Stimulated activated CD8-positive, alpha-beta memory T cell treated with anti-CD3 and anti-CD28 coated beads, Interleukin-15, amount 100 ng/mL, for 1 hour (primary cell): ENCODE measurements around the gene C3orf20.
A peak's percentile ranks its signal among the peaks of the same experiment; 100 is the strongest.

ENCODE experiments used
- DNase-seq: peaks from one replicate; pipeline ENCODE4 v3.0.0-alpha.2; 2020; ENCODE audit warnings: low read depth

C3orf20 gene

GRCh38 chr3:14674841-14675240, at the start of gene C3orf20:
Gene C3orf20 (plus strand): TSS chr3:14675141. CDS start chr3:14682714, 7,573 bp downstream.
- DNase-seq: no peak

DNA sequence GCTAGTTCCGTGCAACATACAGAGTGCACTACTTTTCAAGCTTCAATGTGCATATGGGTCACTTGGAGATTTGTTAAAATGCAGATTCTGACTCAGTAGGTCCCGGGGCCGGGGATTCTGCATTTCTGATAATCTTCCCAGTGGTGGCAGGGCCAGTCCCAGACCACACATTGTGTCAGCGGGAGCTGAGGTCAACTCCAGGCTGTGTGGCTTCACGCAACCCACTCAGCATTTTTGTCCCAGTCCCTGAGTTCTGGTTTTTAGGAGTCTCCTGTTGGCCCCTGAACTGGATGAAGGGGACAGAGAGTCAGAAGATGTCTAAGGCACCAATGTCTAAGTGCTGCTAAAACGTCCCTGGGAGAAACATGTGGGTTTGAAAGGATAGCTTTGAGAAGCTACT, 49.5 kb upstream of the C3orf20 start:
- no peak for DNase-seq

GRCh38 chr3:14627815-14628214, 47.1 kb upstream of the C3orf20 start:
- DNase-seq: no peak

GRCh38 chr3:14628406-14628805, 46.5 kb upstream of the C3orf20 start:
- DNase-seq: no peak

- no peak for DNase-seq
Measured at GRCh38 chr3:14630404-14631100, 44.4 kb upstream of the C3orf20 start.

GRCh38 chr3:14631101-14631497, 43.8 kb upstream of the C3orf20 start:
- no peak for DNase-seq

GRCh38 chr3:14631687-14632441, 43.1 kb upstream of the C3orf20 start:
- DNase-seq: no peak

- DNase-seq: no peak
Measured at GRCh38 chr3:14632442-14632930, 42.5 kb upstream of the C3orf20 start.

DNA sequence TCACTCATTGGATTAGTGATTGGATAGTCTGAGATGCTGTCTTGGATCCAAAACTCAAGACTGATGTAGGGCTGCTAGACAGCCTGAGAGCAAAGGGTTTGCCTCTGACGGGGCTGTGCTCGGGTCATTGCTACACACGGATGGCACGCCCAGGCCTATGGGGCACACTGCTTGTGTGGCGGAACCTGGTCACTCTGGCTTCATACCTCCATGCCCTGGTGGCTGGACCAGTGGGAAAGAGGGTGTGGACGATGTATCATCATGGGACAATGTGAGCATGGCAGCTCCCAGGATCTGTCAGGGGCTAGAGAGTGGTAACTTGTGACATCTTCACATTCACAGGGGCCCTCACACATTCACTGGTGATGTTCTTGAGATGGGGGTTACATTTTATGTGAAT, 41.5 kb upstream of the C3orf20 start:
- DNase-seq: no peak

GRCh38 chr3:14633819-14634424, 41.0 kb upstream of the C3orf20 start:
- DNase-seq: peak; percentile 24

DNA sequence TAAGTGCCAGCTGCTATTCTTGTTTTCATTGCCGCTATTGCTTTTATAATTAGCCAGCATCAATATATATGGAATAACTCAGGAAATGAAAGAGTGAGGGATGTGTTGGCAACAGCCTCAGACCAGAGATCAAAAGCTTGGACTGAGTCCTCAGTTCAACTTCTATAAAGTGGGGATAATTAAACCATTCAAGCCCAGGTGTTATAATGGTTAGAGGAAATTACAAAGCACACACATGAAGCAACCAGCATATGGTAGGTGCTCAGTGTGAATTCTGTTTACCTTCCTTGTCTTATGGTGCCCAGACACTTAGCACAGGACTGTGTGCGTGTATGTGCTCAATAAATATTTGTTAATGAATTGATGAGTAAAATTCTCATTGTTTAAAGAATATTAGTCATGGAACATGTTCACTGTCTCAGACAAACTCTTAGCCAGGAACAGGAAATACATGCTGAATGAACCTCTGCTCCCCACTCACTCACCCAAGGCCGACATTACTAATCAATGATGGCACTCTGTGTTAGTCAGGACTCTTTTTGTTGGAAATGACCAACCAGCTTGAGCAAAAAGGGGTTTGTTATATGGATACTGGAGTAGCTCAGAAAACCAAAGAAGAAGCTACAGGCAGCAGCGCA, 40.1 kb upstream of the C3orf20 start:
- no peak for DNase-seq

DNA sequence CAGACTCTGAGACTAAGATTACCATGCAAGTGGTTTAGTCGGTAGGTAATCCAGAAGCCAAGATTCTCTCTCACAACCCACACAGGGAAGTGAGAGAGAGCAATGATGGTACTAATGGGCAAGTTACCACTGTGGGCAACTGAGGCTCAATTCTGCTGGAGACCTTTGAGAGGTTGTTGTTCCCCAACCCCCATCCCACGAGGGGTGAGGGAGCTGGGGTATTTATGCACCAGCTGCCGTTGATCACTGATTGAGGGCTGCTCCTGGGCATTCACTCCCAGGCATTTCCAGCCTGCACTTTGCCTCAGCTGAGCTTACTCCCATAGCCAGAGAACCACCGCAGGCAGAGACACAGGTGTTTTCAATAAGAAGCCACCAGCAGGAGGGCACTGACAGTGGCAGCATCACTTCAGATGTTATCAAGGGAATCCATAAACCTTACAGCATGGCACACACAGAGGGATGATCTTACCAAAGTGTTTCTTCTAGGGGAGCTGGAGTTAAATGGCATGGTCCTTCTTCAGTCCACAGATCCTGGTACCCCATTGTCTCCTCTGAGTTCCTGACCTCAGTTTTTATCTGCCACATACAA, 38.3 kb upstream of the C3orf20 start:
- no peak for DNase-seq

- no peak for DNase-seq
Measured at GRCh38 chr3:14640157-14640562, 34.8 kb upstream of the C3orf20 start.

- no peak for DNase-seq
Measured at GRCh38 chr3:14640734-14641133, 34.2 kb upstream of the C3orf20 start.

GRCh38 chr3:14641346-14641745, 33.6 kb upstream of the C3orf20 start:
- no peak for DNase-seq

DNA sequence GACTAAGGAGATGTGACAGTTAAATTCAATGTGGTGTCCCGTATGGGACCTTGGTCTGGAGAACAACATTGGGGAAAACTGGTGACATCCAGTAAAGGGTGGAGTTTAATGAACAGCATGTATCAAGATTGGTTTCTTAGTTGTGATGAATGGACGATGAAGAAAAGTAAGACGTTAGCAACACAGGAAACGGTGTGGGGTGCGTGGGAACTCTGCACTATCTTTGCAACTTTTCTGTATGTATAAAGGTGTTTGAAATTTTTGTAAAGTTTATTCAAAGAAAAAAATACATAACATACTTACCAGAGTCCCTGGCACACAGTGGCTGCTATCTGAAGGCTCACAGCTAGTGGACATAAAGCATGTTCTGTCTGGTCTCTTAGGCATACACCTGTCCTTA, 29.5 kb upstream of the C3orf20 start:
- DNase-seq: no peak

DNA sequence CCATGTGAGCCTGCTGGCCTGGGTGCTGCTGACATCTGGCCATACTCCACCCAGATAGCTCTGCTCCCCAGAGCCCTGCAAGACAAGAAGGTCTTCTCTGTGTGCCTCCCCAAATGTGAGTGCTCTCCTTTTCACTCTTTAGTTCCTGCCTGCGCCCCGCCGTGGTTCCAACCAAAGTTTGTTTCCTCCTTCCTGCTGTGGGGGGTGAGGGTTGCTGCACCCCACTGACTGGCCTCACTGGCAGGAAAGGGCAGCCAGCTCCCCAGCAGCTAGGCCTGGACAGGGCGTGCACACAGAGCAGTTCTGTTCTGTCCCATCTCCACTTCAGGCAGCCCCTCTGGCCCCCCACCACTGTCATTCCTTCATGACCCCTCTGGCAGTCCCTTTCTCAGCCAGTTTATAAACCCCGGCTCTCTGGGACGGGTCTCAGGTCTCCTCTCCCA, 28.8 kb upstream of the C3orf20 start:
- DNase-seq: no peak

DNA sequence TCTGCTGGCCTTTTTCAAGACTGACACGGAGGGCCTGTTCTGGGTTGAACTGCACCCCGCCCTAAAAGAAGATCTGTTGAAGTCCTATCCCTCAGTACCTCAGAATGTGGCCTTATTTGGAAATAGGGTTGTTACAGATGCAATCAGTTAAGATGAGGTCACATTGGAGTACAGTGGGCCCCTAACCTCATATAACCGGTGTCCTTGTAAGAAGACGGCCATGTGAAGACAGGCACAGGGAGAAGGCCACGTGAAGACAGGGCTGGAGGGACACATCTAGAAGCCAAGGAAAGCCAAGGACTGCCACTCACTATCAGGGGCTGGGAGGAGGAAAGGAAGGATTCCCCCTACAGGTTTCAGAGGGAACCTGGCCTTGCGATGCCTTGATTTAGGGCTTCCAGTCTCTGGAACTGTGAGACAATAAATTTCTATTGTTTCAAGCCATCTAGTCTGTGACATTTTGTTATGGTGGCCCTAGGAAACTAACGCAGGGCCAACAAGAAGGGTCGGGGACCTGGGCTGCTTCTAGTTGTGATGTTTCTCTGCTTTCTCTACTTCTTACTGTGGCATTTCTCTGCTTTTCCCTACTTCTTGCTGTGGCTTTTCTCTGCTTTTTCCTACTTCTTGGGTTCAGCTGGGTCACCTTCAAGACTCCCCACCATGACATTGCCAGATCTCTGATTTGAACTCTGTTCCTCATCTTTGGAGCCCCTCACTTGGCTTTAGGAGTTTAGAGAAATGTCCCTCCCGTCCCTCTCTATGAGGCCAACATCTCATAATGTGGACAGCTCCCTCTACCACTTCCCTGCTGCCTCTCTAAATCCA, 28.1 kb upstream of the C3orf20 start:
- DNase-seq: no peak

DNA sequence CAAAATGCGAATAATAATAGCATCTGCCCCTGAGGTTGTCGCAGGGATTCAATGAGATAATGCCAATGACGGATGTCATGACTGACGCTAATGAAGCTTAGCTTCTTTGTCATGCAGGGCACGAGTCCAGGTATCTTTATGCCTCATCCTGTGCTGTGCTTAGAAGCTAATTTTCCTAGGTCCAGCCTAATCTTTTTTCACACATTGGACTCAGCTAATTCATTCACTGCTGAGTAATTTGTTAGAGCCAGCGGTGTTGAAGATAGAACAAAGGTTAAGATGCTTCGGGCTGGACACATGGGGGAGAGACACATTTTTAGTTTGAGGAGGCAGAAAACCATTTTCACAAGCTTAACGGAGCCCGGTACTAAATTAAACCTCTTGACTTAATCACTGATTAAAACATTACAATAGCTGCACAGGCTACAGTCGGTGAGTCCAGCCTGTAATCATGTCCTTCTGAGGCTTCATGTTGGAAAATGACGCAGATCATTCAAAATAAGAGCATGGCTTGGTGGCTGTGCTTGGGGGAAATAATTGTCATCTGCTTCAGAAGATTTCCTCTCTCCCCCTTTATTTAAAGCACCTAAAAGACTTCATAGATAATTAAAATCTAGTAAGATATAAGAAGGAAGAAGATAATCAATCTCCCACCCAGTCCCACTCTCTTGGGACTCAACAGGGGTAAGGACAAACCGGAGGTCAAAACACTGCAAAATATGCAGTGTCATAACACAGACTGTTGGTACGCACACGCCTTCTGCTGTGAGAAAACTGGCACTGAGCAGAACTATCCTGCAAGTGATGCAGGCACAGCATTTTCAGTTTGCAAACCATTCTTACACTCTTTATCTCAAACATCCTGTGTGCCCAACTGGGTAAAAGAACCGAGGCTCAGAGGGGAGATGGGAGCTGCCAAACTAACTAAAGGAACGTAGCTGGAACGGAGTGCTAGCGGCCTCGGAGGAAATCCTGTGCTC, 26.7 kb upstream of the C3orf20 start:
- no peak for DNase-seq

- no peak for DNase-seq
Measured at GRCh38 chr3:14649466-14649865, 25.5 kb upstream of the C3orf20 start.
